WTC11 (cell line): ENCODE measurements around the gene ZNF451. TPM values are rescaled to one million over a fixed set of nuclear protein-coding genes. Genes with fewer than 3 reads are reported as not detected.

Source experiments
- ATAC-seq: fragments of 200-7000 bp; cut with Tn5 transposase; 2 replicates; pipeline ENCODE4 v1.10.0; 2021; ENCODE audit warnings: mild to moderate bottlenecking, moderate library complexity
- CTCF ChIA-PET: fragments of 300-600 bp; sonication (Branson Sonifier 250); formaldehyde crosslinking; loops from one replicate; lab custom pipeline; 2021; ENCODE audit warnings: antibody characterized with exemption; lab: Charles Lee
- POLR2A ChIA-PET: fragments of 350-600 bp; sonication (Branson Sonifier 250); formaldehyde crosslinking; loops from one replicate; lab custom pipeline; 2021; ENCODE audit warnings: antibody characterized with exemption; lab: Charles Lee
- DNase-seq: peaks from one replicate; pipeline ENCODE4 v3.0.0; 2021; ENCODE audit warnings: low spot score
- H3K27ac Mint-ChIP-seq: 2 replicates; pipeline ENCODE4 v1.8.0; 2021; ENCODE audit warnings: mixed read lengths
- H3K27me3 Mint-ChIP-seq: 2 replicates; pipeline ENCODE4 v1.8.0; 2021; ENCODE audit warnings: low read depth, mild to moderate bottlenecking, moderate library complexity, mixed read lengths
- H3K36me3 Mint-ChIP-seq: 2 replicates; pipeline ENCODE4 v1.8.0; 2021; ENCODE audit warnings: mixed read lengths
- H3K4me1 Mint-ChIP-seq: 2 replicates; pipeline ENCODE4 v1.8.0; 2022; ENCODE audit warnings: mixed read lengths
- H3K4me3 Mint-ChIP-seq: 2 replicates; pipeline ENCODE4 v1.8.0; 2021; ENCODE audit warnings: mild to moderate bottlenecking, moderate library complexity, mixed read lengths
- H3K9me3 Mint-ChIP-seq: 2 replicates; pipeline ENCODE4 v1.8.0; 2021; ENCODE audit warnings: mixed read lengths
- CREM ChIP-seq: sonication (generic); formaldehyde crosslinking; IDR thresholded peaks from 2 replicates; pipeline ENCODE4 v1.8.1; 2022; ENCODE audit warnings: mild to moderate bottlenecking, missing genetic modification reagents, moderate library complexity
- EMX1 ChIP-seq: fragments of 250-450 bp; sonication (Bioruptor Pico); IDR thresholded peaks from 2 replicates; pipeline ENCODE4 v1.8.0; 2021; ENCODE audit warnings: mild to moderate bottlenecking
- FOXK1 ChIP-seq: sonication (generic); formaldehyde crosslinking; IDR thresholded peaks from 2 replicates; pipeline ENCODE4 v1.8.0; 2022; ENCODE audit warnings: mild to moderate bottlenecking, moderate library complexity, missing genetic modification reagents
- GTF2I ChIP-seq: fragments of 250-450 bp; sonication (Bioruptor Pico); conservative IDR thresholded peaks from 2 replicates; pipeline ENCODE4 v1.4.0; 2021; ENCODE audit warnings: mild to moderate bottlenecking
- JAZF1 ChIP-seq: fragments of 250-450 bp; sonication (Bioruptor Pico); IDR thresholded peaks from 2 replicates; pipeline ENCODE4 v1.9.0; 2021; ENCODE audit warnings: moderate library complexity, mild to moderate bottlenecking, inconsistent platforms
- NFE2L1 ChIP-seq: sonication (generic); formaldehyde crosslinking; IDR thresholded peaks from 2 replicates; pipeline ENCODE4 v1.8.1; 2023; ENCODE audit warnings: missing genetic modification reagents
- PRRX2 ChIP-seq: fragments of 250-450 bp; sonication (Bioruptor Pico); IDR thresholded peaks from 2 replicates; pipeline ENCODE4 v1.8.0; 2021; ENCODE audit warnings: mild to moderate bottlenecking
- RELA ChIP-seq: sonication (generic); formaldehyde crosslinking; IDR thresholded peaks from 2 replicates; pipeline ENCODE4 v1.8.1; 2022; ENCODE audit warnings: missing genetic modification reagents, mild to moderate bottlenecking, borderline replicate concordance
- TCF7 ChIP-seq: sonication (generic); formaldehyde crosslinking; IDR thresholded peaks from 2 replicates; pipeline ENCODE4 v1.8.0; 2022; ENCODE audit warnings: mild to moderate bottlenecking, low read depth, missing genetic modification reagents, moderate library complexity
- TEAD1 ChIP-seq: sonication (generic); formaldehyde crosslinking; IDR thresholded peaks from 2 replicates; pipeline ENCODE4 v1.8.0; 2022; ENCODE audit warnings: mild to moderate bottlenecking, missing genetic modification reagents
- TEAD4 ChIP-seq: sonication (generic); formaldehyde crosslinking; IDR thresholded peaks from 2 replicates; pipeline ENCODE4 v1.8.0; 2022; ENCODE audit warnings: mild to moderate bottlenecking, missing genetic modification reagents
- ZNF138 ChIP-seq: sonication (generic); formaldehyde crosslinking; conservative IDR thresholded peaks from 2 replicates; pipeline ENCODE4 v1.8.1; 2022; ENCODE audit warnings: mild to moderate bottlenecking, moderate library complexity, missing genetic modification reagents
- ZNF396 ChIP-seq: fragments of 250-450 bp; sonication (Bioruptor Pico); IDR thresholded peaks from 2 replicates; pipeline ENCODE4 v1.8.0; 2021; ENCODE audit warnings: mild to moderate bottlenecking, moderate library complexity, borderline replicate concordance
- total RNA-seq: library from RNA; stranded (reverse); gene quantifications from 3 replicates; pipeline ENCODE4 v1.2.3, GENCODE V29; 2021
- TF ChIP-seq, protein P1 (sequence below): fragments of 250-450 bp; sonication (Bioruptor Pico); IDR thresholded peaks from 2 replicates; pipeline ENCODE4 v1.9.0; 2021; ENCODE audit warnings: mild to moderate bottlenecking
- TF ChIP-seq, protein P2 (sequence below): sonication (generic); formaldehyde crosslinking; IDR thresholded peaks from 2 replicates; pipeline ENCODE4 v1.8.1; 2023; ENCODE audit warnings: mild to moderate bottlenecking, missing genetic modification reagents
- TF ChIP-seq, protein P3 (sequence below): sonication (generic); formaldehyde crosslinking; IDR thresholded peaks from 2 replicates; pipeline ENCODE4 v1.8.0; 2023; ENCODE audit warnings: mild to moderate bottlenecking, missing genetic modification reagents
- TF ChIP-seq, protein P4 (sequence below): fragments of 250-450 bp; sonication (Bioruptor Pico); IDR thresholded peaks from 2 replicates; pipeline ENCODE4 v1.8.0; 2021; ENCODE audit warnings: mild to moderate bottlenecking
- TF ChIP-seq, protein P5 (sequence below): sonication (generic); formaldehyde crosslinking; IDR thresholded peaks from 2 replicates; pipeline ENCODE4 v1.8.1; 2023; ENCODE audit warnings: mild to moderate bottlenecking, missing genetic modification reagents
- TF ChIP-seq, protein P6 (sequence below): sonication (generic); formaldehyde crosslinking; IDR thresholded peaks from 2 replicates; pipeline ENCODE4 v1.8.1; 2023; ENCODE audit warnings: mild to moderate bottlenecking, missing genetic modification reagents, moderate library complexity

ZNF451 gene
- total RNA-seq, 1 experiment from 2014 or later, result 55.4 TPM

DNA sequence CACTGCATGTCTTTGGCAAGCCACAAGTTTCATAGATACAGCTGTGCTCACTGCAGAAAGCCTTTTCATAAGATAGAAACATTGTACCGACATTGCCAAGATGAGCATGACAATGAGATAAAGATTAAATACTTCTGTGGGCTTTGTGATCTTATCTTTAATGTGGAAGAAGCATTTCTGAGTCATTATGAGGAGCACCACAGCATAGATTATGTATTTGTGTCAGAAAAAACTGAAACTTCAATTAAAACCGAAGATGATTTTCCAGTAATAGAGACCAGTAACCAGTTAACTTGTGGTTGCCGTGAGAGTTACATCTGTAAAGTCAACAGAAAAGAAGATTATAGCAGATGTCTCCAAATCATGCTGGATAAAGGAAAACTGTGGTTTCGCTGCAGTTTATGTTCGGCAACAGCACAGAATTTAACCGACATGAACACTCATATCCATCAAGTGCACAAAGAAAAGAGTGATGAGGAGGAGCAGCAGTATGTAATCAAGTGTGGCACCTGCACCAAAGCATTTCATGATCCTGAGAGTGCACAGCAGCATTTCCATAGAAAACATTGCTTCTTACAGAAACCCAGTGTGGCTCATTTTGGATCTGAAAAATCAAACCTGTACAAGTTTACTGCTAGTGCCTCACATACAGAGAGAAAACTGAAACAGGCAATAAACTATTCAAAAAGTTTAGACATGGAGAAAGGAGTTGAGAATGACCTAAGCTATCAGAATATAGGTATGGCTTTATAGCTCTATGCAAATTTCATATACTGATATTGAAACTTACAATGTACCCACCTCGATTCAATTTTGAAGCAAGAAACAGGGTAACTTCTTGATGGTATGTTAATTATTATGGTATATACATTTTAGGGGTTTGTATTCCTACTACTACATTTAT lies 58.2 kb downstream of the ZNF451 start:
- no peaks in the 10 kb centered on the region for H3K9me3 Mint-ChIP-seq
- no peak overlapping the region for H3K4me3 Mint-ChIP-seq
- peaks cover 46% of the 10 kb centered on the region for H3K36me3 Mint-ChIP-seq
- POLR2A ChIA-PET, result no interaction called here
- no peak for ATAC-seq
- TF ChIP-seq, protein P1, sequence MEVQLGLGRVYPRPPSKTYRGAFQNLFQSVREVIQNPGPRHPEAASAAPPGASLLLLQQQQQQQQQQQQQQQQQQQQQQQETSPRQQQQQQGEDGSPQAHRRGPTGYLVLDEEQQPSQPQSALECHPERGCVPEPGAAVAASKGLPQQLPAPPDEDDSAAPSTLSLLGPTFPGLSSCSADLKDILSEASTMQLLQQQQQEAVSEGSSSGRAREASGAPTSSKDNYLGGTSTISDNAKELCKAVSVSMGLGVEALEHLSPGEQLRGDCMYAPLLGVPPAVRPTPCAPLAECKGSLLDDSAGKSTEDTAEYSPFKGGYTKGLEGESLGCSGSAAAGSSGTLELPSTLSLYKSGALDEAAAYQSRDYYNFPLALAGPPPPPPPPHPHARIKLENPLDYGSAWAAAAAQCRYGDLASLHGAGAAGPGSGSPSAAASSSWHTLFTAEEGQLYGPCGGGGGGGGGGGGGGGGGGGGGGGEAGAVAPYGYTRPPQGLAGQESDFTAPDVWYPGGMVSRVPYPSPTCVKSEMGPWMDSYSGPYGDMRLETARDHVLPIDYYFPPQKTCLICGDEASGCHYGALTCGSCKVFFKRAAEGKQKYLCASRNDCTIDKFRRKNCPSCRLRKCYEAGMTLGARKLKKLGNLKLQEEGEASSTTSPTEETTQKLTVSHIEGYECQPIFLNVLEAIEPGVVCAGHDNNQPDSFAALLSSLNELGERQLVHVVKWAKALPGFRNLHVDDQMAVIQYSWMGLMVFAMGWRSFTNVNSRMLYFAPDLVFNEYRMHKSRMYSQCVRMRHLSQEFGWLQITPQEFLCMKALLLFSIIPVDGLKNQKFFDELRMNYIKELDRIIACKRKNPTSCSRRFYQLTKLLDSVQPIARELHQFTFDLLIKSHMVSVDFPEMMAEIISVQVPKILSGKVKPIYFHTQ, result no peak
- TF ChIP-seq, all 79 proteins: peak for 0
- CTCF ChIA-PET, result no interaction called here
- no peaks in the 10 kb centered on the region for H3K4me1 Mint-ChIP-seq
- H3K27ac Mint-ChIP-seq, result no peak overlapping the region
- DNase-seq, result no peak
- H3K27me3 Mint-ChIP-seq, result no peaks in the 10 kb centered on the region

DNA sequence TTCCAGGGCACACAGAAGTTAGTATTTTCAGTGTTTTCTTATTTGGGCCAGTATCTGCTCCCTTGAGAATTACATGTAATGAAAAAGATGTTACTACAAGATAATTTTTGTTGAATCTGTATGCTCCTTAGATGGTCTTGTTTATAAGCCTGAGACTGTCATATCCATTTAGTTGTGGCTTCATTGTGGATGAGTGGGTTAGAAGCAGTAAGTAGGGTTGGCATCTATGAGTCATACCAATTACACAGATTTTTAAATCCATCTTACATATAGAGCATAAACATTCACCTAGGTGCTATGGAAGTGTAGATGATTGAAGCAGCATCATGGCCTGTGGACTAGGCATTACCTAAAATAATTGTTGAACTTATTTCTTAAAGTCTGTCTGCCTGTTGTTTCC lies 68.7 kb downstream of the ZNF451 start:
- no peaks in the 10 kb centered on the region for H3K4me1 Mint-ChIP-seq
- no peaks in the 10 kb centered on the region for H3K9me3 Mint-ChIP-seq
- ChIA-PET POLR2A (interaction anchor here (0.6 kb wide), 1 partner anchor 110 kb away, joined by 4 read pairs; no protein-coding TSS in a partner anchor), CTCF (interaction anchor here (0.7 to 0.9 kb wide), 2 partner anchors 26 to 31 kb away, joined by 3 to 4 read pairs; no protein-coding TSS in a partner anchor)
- peaks cover 23% of the 10 kb centered on the region for H3K36me3 Mint-ChIP-seq
- H3K27ac Mint-ChIP-seq, result no peak overlapping the region
- H3K4me3 Mint-ChIP-seq, result no peak overlapping the region
- ATAC-seq (no peak), DNase-seq (no peak)
- H3K27me3 Mint-ChIP-seq, result no peaks in the 10 kb centered on the region
- TF ChIP-seq, protein P2, sequence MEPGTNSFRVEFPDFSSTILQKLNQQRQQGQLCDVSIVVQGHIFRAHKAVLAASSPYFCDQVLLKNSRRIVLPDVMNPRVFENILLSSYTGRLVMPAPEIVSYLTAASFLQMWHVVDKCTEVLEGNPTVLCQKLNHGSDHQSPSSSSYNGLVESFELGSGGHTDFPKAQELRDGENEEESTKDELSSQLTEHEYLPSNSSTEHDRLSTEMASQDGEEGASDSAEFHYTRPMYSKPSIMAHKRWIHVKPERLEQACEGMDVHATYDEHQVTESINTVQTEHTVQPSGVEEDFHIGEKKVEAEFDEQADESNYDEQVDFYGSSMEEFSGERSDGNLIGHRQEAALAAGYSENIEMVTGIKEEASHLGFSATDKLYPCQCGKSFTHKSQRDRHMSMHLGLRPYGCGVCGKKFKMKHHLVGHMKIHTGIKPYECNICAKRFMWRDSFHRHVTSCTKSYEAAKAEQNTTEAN (CRISPR knock-in tag), result no peak
- no peak for TF ChIP-seq CREM (CRISPR knock-in tag)
- no peak for TF ChIP-seq EMX1 (CRISPR knock-in tag)
- TF ChIP-seq, protein P3, sequence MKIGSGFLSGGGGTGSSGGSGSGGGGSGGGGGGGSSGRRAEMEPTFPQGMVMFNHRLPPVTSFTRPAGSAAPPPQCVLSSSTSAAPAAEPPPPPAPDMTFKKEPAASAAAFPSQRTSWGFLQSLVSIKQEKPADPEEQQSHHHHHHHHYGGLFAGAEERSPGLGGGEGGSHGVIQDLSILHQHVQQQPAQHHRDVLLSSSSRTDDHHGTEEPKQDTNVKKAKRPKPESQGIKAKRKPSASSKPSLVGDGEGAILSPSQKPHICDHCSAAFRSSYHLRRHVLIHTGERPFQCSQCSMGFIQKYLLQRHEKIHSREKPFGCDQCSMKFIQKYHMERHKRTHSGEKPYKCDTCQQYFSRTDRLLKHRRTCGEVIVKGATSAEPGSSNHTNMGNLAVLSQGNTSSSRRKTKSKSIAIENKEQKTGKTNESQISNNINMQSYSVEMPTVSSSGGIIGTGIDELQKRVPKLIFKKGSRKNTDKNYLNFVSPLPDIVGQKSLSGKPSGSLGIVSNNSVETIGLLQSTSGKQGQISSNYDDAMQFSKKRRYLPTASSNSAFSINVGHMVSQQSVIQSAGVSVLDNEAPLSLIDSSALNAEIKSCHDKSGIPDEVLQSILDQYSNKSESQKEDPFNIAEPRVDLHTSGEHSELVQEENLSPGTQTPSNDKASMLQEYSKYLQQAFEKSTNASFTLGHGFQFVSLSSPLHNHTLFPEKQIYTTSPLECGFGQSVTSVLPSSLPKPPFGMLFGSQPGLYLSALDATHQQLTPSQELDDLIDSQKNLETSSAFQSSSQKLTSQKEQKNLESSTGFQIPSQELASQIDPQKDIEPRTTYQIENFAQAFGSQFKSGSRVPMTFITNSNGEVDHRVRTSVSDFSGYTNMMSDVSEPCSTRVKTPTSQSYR, result no peak
- TF ChIP-seq JAZF1 (CRISPR knock-in tag), result no peak

DNA sequence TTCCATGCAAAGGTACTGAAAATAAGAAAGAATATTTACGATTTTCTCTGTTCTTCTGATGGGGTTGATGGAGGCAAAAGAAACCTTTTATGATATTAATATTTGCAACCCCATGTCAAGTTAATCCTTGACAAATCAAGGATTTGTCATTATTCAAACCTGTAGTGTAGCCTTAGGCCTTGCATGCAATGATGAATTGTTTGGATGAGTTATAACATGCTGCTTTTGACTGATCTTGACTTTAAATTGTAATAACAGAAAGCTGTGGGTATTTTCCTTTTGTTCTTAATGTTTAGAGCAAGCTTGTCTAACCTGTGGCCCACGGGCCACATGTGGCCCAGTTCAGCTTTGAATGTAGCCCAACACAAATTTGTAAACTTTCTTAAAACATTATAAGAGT lies 69.1 kb downstream of the ZNF451 start:
- Mint-ChIP-seq H3K27ac (no peak overlapping the region), H3K36me3 (peaks cover 22% of the 10 kb centered on the region), H3K4me1 (no peaks in the 10 kb centered on the region), H3K9me3 (no peaks in the 10 kb centered on the region), H3K27me3 (no peaks in the 10 kb centered on the region), H3K4me3 (no peak overlapping the region)
- ATAC-seq, result no peak
- no peak for DNase-seq
- POLR2A ChIA-PET, result interaction anchor here (0.6 kb wide), 1 partner anchor 110 kb away, joined by 4 read pairs; no protein-coding TSS in a partner anchor
- CTCF ChIA-PET, result interaction anchor here (0.7 kb wide), 1 partner anchor 26 kb away, joined by 4 read pairs; no protein-coding TSS in a partner anchor
- no peak for TF ChIP-seq TEAD4 (CRISPR knock-in tag)
- TF ChIP-seq PRRX2, result no peak
- no peak for TF ChIP-seq CREM (CRISPR knock-in tag)
- no peak for TF ChIP-seq FOXK1
- no peak for TF ChIP-seq ZNF396 (CRISPR knock-in tag)
- no peak for TF ChIP-seq TEAD1 (CRISPR knock-in tag)
- TF ChIP-seq RELA (CRISPR knock-in tag), result no peak
- no peak for TF ChIP-seq GTF2I (CRISPR knock-in tag)
- TF ChIP-seq ZNF138 (CRISPR knock-in tag), result no peak
- TF ChIP-seq NFE2L1 (CRISPR knock-in tag), result no peak
- TF ChIP-seq, protein P4, sequence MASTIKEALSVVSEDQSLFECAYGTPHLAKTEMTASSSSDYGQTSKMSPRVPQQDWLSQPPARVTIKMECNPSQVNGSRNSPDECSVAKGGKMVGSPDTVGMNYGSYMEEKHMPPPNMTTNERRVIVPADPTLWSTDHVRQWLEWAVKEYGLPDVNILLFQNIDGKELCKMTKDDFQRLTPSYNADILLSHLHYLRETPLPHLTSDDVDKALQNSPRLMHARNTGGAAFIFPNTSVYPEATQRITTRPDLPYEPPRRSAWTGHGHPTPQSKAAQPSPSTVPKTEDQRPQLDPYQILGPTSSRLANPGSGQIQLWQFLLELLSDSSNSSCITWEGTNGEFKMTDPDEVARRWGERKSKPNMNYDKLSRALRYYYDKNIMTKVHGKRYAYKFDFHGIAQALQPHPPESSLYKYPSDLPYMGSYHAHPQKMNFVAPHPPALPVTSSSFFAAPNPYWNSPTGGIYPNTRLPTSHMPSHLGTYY (CRISPR knock-in tag), result no peak
- TF ChIP-seq, protein P5, sequence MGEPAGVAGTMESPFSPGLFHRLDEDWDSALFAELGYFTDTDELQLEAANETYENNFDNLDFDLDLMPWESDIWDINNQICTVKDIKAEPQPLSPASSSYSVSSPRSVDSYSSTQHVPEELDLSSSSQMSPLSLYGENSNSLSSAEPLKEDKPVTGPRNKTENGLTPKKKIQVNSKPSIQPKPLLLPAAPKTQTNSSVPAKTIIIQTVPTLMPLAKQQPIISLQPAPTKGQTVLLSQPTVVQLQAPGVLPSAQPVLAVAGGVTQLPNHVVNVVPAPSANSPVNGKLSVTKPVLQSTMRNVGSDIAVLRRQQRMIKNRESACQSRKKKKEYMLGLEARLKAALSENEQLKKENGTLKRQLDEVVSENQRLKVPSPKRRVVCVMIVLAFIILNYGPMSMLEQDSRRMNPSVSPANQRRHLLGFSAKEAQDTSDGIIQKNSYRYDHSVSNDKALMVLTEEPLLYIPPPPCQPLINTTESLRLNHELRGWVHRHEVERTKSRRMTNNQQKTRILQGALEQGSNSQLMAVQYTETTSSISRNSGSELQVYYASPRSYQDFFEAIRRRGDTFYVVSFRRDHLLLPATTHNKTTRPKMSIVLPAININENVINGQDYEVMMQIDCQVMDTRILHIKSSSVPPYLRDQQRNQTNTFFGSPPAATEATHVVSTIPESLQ (CRISPR knock-in tag), result no peak
- TF ChIP-seq, protein P6, sequence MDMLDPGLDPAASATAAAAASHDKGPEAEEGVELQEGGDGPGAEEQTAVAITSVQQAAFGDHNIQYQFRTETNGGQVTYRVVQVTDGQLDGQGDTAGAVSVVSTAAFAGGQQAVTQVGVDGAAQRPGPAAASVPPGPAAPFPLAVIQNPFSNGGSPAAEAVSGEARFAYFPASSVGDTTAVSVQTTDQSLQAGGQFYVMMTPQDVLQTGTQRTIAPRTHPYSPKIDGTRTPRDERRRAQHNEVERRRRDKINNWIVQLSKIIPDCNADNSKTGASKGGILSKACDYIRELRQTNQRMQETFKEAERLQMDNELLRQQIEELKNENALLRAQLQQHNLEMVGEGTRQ (CRISPR knock-in tag), result no peak
- no peak for TF ChIP-seq TCF7
